Breast epithelium (tissue), 3 donors: ENCODE data around the gene SLC37A2.

ENCODE experiments used
- CTCF ChIP-seq, 3 donors: fragments of 450-650 bp; IDR thresholded peaks; one replicate each; pipeline ENCODE4 v1.5.1; 2016 to 2017; ENCODE audit warnings: antibody characterized with exemption in 3 of 3, mild to moderate bottlenecking in 3 of 3, moderate library complexity in 3 of 3
- POLR2A ChIP-seq: fragments of 450-650 bp; IDR thresholded peaks from one replicate; pipeline ENCODE4 v1.6.1; 2016; ENCODE audit warnings: antibody characterized with exemption, mild to moderate bottlenecking, moderate library complexity

GRCh38 chr11:125091877-125092664, 29.0 kb downstream of the SLC37A2 start:
- TF ChIP-seq CTCF (IDR thresholded peaks at IDR 0.05), result no peak
- no peak for TF ChIP-seq POLR2A
